Medulla oblongata (tissue), 1 donor: ENCODE results near the gene TSPAN7.

ENCODE experiments used
- DNase-seq: peaks from one replicate; pipeline ENCODE4 v3.0.0-alpha.2; 2015; ENCODE audit errors: extremely low spot score

The TSPAN7 gene

DNA sequence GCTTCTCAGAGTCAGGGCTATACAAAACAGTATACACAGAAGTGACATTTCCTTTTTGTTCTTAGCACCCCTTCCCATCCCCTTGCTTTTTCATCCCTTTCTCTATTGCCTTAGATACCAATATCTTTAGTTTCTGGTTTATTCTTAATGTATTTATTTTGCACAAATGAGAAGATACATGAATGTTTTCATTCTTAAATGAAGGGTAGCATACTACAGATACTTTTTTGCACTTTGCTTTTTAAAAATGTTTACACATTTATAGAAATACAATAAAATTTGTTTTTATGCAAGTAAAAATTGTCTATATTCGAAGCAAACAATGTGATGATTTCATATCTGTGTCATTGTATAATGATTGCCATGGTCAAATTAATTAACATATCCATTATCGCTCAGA lies 33.1 kb downstream of the TSPAN7 start:
- no peak for DNase-seq

DNA sequence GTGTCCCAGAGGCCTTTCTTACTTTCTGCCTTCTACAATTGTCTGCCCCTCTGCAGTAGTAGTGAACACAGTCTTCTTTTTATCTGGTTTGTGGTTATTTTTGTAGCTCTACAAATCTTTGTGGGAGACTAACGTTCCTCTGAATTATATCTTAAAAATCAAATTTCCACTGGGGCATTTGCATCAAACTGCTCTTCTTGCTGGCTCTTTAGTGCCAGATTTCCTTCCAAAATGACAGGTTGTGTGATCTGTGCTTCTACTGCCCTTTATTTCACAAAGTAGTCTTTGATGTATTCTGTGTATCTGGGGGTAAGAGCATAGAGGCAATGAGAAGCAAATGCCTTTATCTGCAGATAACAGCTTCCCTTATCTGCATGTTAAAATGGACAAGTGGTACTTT lies 34.5 kb downstream of the TSPAN7 start:
- DNase-seq = no peak

DNA sequence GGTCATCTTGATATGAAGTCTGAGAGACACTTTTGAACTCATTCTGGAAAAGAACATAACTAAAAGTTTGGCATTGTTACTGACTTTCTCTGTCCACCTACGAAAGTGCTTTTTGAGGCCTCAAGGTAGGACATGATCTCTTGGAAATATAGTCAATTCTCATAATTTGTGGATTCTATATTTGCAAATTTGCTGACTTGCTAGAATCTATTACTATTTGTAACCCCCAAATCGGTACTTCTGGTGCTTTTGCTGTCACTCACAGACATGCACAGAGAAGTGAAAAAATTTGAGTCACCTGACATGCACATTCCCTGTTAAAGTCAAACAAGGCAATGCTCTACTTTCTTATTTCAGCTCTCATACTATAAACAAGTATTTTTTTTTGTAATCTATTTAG lies 35.6 kb downstream of the TSPAN7 start:
- DNase-seq = no peak

DNA sequence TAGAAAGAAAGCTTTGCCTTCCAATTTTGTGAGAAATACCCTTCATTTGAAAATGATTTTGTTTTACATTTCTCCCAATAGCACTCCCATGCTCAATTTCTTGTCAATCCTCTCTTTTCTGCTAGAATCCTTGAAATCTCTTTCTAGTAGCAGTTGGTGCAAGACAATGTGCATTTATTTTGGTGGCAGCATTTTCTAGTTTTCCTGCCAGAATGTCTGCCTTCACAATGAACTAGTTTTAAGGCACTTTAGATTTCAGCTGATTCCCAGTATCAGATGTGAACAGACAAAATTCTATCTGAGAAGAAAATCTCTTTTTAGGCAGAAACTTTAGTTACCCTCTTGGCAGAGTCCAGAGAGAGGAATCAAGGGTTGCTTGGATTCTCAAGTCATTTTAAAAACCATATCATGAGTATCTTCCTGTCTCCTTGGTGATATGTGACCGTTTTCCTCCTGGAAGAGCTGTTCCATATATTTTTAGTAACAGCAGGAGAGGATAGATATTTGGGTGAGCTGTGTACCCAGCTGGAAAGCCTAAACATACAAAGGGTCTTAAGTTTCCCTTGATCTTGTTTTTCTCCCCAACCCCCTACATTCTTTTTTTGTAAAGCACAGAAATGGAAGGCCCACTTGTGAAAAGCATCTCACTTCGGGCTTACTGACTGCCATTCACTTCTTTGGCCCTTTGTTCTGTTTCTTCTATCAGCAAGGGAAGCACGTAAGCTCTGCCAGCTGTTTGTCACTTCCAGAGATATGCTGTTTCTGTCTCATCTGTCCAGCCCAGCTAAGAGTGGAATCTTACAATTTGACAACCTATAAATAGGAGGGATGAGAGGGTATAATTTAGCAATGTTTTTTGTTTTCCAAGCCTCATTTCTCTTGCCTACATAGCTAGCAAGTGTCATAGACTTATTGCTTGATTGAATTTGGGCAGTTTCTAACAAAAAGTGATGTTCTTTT lies 38.7 kb downstream of the TSPAN7 start:
- peak; percentile 35 for DNase-seq

DNA sequence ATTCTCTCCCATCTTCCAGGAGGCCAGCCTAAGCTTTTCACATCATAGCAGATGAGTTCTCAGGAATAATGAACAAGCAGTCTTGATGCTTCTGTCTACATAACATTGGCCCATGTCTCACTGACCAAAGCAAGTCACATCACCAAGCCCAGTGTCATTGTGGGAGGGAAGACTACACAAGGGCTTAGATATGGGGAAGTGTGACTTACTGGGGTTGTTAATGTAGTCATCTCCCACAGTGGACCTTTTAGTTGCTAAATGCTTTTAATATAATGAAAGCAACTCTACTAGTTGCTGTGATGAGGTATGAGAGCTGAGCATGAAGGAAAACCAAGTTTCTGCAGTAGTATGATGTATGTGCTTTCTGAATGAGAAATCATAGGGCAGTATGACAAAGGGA lies 40.5 kb downstream of the TSPAN7 start:
- DNase-seq = no peak

DNA sequence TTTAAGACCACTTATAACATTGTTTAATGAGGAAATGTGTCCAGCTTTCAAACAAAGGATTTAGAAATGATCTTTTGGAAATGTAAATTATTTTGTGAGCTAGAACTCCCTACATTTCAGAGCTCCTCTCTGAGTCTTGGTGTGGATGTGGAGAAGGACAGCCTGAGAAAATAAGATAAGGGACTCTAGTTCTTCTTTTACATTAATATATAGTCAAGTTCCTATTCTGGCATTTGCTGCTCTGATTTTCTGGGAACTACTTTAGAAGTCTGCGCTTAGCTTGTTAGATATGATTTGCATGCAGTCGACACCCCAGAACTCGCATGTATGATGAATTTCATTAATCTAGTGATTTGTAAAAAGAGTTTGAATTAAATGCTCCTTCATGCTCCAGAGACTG lies 45.5 kb downstream of the TSPAN7 start:
- DNase-seq = no peak

DNA sequence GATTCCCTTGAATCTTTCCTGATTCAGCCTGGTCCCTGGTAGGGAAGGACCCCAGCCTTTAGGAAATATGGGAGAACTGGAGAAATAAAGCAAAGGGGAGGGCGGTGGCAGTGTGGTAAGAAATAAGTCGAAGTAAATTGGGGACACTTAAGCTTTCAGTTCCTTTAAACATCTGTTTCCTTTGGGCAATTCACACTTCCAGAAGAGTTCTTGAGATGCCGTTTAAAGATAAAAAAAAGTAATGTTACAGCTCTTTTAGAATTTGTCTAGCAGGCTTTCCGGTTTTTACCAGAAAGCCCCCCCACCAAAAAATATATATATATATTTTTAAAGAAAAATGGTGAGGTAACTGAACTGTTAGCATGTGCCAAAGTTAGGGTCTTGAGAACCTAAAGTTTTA lies 46.6 kb downstream of the TSPAN7 start:
- DNase-seq = no peak

DNA sequence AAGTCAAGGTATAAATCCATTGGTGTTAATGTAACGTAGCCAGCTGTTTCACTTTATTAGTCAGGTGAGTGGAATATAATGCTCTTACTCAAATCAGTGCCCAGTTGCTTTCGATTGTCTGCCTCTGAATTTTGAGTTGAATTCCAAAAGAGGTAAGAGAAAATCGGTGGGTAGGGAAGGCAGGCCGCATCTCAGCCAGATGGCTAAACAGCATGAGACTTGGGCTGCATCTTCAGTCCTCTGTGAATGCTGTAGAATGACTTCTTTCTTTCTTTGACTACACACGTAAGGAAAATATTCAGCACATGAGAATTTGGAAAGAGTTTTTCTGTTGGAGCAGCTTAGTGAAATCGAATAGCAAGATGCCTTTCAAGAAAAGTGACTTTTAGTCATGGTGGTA lies 49.5 kb downstream of the TSPAN7 start:
- no peak for DNase-seq

DNA sequence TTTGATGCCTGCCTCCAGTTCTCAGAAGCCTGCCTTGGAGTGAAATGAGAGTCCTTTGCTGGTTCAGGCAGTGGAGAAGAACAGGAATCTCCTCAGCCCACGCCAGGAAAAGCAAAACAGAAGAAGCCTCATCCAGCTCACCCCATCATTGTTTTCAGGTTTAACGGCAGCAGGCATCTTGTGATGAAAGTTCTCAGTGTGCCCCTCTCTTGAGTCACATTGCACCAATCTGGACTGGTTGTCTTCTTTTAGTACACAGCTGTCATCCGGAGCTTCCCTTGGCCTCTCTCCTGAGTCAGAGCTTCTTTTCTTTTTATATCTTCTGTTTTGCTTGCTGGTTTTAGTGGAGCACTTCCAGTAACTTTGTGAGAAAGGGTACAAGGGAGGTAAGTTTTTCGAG lies 50.9 kb downstream of the TSPAN7 start:
- no peak for DNase-seq

DNA sequence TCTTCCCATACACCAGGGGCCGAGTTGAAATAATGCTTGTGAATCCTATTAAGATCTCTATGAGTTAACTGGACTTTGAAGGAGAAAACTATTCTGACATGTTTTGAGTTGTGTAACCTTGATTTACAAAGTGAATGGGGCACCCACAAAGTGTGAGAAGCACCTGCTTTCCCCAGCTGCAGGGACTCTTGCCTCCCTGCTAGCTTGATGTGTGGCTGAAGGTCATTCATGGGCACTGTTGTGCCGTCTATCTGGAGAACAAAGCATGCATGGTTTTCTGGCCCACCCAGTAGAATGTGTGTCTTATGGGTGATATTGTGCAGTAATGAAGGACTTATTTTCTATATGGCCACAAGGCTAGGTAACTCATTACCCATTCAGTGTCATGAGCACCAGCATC lies 53.1 kb downstream of the TSPAN7 start:
- no peak for DNase-seq

DNA sequence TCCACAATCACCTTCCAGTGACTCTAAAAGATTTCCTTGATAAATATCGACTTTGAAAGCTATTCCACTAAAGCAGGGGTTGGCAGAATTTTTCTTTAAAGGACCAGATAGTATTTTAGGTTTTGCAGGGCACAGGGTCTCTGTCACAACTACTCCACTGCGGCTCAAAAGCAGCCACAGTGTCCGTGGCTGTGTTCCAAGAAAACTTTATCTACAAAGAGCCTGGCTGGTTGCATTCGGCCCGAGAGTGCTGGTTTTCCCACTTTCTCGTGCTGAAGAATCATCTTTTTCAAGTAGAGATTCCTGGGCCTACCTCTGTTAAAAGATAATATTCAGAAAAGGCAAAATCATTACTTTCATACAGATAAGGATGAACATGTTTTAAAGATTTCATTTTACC lies 55.6 kb downstream of the TSPAN7 start:
- no peak for DNase-seq

DNA sequence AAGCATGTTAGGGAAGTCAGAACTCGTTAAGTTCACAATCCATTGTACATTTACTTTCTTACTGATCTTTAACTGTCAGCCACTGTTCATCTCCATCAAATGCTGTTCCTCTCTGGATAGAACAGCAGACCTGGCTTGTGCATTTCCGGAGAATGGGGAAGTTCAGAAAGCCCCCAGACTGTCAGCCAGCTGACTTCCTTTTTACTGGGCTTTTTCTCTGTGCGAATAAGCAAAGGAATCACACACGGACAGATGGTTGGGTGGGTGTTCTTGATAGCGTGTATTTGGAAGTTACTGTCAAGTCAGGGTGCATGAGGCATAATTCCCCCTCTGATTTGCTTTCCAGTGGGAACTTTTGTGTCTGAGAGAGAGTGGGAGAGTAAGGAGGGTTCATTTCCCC lies 56.8 kb downstream of the TSPAN7 start:
- peak; percentile 16 for DNase-seq

DNA sequence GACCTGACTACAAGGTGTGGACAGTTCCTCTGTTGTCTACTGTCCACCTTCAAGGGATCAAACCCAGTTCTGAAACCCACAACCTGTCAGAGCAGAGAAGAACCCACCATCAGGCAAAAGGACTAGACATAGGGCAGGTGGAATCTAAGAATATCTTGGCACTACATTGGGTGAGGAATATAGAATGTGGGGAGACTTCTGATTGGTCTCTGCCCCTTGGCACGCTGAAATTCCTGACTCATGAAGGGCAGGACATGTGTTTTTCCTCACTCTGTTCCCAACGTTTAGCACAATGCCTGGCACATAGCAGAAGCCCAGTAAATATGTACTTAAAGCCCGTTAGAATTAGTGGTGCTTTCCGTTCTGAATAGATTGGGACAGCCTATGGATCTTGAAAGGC lies 59.3 kb downstream of the TSPAN7 start:
- DNase-seq = no peak

DNA sequence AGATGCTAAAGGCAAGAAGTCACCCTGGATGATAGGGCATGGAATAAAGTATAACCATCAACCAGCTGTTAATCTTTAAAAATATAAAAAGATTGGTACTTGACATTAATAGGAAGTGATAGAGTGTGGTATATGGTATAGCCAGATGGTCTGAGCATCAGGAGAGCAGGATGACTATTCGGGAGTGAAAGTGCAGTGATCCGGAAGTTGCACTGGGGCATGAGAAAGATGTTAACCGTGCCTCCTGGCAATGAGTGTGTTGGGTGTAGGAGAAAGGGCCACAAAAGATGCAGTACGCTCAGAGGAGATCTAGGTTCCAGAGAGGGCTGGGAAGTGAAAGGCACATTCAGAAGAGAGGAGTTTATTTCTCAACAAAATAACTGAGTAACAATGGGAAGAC lies 65.0 kb downstream of the TSPAN7 start:
- no peak for DNase-seq

DNA sequence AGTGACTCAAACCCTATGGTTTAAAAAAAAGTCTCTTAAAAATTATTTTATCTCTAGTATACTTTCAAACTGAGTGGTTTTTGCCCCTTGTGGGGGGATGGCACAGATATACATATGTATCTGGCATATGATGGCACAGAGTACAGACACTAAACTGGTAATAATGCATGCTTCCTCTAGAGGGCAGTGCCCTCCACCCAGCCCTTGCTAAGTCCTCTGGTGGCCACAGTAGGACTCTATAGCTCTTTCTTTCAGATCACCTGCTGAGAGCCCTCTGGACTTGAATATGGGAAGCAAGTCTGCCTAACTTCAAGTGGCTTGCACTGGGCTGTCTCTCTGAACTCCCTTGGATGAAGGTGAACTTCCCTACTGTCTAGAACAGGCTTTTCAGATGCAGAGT lies 66.3 kb downstream of the TSPAN7 start:
- DNase-seq = no peak

DNA sequence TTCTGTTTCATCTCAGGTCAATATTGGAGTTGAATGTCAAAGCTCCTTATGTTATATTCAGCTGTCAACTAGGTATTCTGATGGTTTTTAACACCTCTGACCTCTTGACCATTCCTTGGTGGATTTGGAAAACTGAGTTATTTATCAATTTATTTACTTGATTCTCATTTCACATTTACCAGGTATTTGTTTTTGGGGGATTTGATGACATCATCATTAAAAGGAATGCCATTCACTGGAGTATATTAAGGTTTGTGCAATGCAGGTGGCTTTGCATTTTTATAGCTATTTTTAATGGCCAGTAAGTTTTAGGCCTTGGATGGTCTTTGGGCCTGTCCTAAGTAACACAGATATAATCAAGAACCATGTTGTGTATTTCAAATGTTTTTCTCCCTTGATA lies 67.2 kb downstream of the TSPAN7 start:
- no peak for DNase-seq

DNA sequence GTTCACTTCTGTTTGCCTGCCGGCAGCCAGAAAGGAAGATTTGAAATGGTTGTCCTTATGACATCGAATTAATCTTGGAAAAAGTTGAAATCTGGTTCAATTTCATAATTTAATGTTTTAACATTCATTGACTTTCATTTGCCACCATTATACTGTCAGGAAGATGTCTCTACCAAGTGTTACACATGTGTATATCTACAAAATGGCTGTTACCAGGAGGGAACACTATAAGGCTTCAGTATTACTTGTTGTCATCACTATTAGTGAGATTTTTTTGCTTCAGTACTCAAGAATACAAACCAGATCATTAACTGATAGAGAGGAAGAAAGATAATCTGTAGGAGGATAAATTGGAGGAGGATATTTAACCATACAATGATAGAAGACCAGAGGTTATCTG lies 71.2 kb downstream of the TSPAN7 start:
- DNase-seq = peak; percentile 8

DNA sequence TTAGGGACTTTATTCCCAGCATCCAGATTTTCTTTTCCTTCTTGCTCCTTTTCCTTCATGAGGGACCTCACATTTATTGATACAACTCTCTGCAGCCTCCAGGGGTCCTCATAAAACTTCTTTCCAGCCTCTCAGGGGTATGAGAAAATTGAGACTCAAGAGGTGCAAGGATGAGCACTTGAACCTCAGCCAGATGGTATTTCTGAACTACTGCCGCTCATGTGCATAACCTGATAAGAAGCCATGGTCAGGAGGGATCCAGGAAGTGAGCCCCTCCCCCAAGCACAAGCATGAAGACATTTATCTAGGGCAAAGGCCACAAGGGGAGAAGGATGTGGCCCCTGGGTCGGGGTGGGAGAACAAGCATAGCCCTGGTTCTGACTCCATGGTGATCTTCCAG lies 73.3 kb downstream of the TSPAN7 start:
- no peak for DNase-seq

DNA sequence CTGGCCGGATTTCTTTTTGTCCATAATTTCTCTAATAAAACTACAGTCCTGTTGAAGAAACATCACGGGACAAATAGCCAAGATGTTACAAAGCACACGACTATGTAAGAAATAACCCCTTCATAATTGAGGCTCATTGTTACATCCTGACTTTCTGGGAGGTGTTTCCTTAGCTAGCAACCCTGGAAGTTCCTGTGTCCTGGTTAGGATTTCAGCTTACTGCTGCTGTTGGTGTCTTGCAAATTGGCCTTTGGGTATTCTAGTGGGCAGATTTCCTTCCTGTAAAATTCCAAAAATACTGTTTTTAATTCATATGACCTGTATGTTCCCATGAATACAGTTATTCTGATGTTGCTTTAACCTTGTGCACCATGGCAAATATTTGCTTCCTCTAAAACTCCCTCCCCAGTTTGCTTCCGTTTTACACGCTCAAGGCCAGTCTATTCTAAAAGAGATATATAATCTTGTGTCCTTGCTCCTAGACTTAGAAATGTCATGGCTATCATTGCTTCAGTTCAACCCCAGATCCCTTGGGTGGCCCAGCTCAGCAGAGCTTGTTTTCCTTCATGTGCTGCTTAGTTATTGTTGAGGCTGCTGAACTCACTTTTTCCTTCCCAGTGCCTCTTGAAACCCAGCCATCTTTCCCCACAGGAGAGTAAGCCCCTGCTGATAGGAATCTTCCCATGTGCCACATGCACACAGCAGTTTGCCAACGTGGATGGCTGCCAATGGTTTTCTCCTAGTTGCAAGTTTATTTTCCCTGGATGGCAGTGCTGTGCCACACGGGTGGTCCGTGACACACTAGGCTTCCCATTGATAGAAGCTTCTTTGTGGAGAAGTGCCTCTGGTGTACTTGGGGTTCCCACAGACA lies 75.8 kb downstream of the TSPAN7 start:
- DNase-seq = no peak

DNA sequence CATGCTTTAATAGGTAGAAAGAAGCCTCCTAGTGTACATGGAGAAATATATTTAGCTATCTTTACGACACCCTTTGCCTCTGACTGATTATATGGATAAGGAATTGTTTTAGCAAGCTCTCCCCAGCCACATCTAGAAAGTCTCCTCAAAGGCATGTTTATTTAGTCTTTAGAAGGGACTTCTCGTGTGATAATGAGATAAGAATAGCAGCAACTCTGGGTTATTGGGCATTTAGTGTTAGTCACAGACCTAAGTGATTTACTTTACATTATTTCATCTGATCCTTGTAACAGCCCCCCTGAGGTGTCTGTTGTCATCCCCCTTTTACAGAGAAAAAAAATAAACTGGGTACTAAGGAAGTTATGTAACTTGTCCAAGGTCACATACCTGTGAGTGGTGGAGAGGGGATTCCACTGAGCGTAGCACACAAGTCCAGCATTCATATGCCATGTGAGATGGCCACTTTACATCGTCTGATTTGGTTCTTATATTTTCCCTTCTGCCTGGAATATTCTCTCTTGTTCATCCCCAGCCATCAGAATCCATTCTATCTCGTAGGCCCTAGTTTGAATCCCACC lies 77.7 kb downstream of the TSPAN7 start:
- no peak for DNase-seq

DNA sequence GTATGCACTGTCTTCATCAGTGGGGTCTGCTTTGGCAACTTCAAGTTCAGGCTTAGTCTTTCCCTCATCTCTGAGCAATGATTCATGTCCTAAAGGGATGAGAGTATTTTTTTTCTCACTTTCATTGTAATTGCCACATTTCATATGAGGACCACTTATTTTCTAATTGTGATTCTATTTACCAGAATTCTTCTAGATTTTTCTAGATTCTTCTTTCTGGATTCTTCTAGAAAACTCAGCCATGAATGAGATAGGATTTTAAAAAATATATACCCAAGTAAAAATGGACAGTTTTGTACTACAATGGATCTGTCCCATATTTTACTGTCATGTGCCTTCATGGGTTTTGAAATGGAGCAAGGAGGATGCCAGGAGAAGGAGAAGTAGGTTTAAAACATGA lies 78.4 kb downstream of the TSPAN7 start:
- DNase-seq = no peak

DNA sequence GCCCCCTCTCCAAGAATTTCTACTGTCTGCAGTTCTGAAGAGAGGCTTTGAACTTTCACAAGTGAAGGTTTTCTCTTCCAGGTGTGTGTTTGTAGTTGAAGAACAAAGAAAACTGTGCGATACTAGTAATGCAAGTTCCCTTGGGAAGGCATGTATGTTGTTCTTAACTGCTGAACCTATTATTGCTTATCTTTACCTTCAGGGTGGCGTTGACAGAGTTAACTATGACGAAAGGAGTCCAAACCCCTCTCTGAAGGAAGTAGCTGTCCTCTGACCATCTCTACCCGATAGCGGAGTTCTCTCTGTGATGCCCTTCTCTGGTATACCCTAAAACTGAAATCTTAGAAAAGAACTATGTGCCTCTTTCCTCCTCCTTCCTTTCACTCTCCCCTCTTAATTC lies 79.9 kb downstream of the TSPAN7 start:
- DNase-seq = no peak

DNA sequence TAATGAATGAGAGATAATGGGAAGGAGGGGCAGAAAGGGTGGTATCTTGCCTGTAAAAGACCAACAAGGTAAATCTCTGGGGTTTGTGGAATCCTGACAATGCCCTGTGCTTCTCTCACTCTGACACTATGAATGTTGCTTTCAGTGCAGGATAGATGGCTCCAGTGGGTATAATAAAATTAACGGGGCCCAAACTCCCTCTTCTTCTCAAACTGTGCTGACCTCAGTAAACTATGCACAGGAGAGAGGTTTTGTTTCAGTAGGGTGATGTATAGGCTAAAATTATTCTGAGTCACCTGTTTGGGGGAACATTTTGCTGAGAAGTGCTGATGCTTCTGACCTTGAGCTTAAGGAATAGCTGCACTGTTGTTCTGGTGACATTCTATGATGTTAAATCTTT lies 82.6 kb downstream of the TSPAN7 start:
- no peak for DNase-seq
